Tibial nerve (tissue), 4 donors: ENCODE data around the gene SMYD3.

Experiments
- EP300 ChIP-seq, 2 donors: sonication (generic); formaldehyde crosslinking; IDR thresholded peaks; one replicate each; pipeline ENCODE4 v1.6.1; 2017; ENCODE audit warnings: antibody characterized with exemption in 2 of 2, mild to moderate bottlenecking in 1 of 2
- POLR2A ChIP-seq, 2 donors: fragments of 450-650 bp; IDR thresholded peaks; one replicate each; pipeline ENCODE4 v1.6.1; 2017; ENCODE audit warnings: antibody characterized with exemption in 2 of 2, mild to moderate bottlenecking in 2 of 2, moderate library complexity in 2 of 2
- TF ChIP-seq, protein P1 (sequence below), 5 experiments: fragments of 200-600 bp in 3 of 5; fragments of 450-650 bp in 2 of 5; sonication (generic) in 3 of 5; IDR thresholded peaks; one replicate each; pipeline ENCODE4 v1.5.1; 2016 to 2019; ENCODE audit warnings: antibody characterized with exemption in 5 of 5, mild to moderate bottlenecking in 3 of 5, moderate library complexity in 2 of 5

DNA sequence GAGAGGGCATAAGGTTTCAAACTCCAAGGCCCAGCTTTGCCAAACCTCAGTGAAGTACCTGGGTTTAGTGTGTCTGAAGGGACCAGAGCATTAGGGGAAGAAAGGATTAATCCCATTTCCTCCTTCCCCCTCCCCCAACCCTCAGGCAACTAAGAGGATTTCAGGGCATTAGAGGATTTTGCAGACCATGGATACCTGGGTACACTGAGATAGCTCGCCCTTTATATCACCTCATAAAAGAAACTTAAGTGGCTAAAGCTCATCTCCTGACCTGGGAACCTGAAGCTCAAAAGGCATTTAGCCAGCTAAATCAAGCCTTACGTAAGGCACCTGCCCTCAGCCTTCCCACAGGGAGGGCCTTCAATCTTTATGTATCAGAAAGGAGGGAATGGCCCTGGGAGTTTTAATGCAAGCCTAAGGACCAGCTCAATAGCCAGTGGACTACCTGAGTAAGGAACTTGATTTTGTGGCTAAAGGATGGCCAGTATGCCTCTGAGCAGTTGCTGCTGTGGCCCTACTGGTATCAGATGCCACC, 26.4 kb upstream of the SMYD3 start:
- TF ChIP-seq POLR2A (IDR thresholded peaks at IDR 0.05) (no peak), EP300 (IDR thresholded peaks at IDR 0.05) (no peak)
- TF ChIP-seq, protein P1, sequence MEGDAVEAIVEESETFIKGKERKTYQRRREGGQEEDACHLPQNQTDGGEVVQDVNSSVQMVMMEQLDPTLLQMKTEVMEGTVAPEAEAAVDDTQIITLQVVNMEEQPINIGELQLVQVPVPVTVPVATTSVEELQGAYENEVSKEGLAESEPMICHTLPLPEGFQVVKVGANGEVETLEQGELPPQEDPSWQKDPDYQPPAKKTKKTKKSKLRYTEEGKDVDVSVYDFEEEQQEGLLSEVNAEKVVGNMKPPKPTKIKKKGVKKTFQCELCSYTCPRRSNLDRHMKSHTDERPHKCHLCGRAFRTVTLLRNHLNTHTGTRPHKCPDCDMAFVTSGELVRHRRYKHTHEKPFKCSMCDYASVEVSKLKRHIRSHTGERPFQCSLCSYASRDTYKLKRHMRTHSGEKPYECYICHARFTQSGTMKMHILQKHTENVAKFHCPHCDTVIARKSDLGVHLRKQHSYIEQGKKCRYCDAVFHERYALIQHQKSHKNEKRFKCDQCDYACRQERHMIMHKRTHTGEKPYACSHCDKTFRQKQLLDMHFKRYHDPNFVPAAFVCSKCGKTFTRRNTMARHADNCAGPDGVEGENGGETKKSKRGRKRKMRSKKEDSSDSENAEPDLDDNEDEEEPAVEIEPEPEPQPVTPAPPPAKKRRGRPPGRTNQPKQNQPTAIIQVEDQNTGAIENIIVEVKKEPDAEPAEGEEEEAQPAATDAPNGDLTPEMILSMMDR (IDR thresholded peaks at IDR 0.05): no peak
